K562 (cell line): Measurements from ENCODE around the gene XPA. TPM values are rescaled to one million over a fixed set of nuclear protein-coding genes. Genes with fewer than 3 reads are reported as not detected.

Experiments used
- CBX5 ChIP-seq: IDR thresholded peaks from 2 replicates; pipeline ENCODE4 v1.6.1; 2014; ENCODE audit warnings: low read depth, borderline replicate concordance
- CREBBP ChIP-seq: IDR thresholded peaks from one replicate; pipeline ENCODE4 v1.6.1; 2012; ENCODE audit warnings: low read depth, mild to moderate bottlenecking, control low read depth, inconsistent platforms, low read length
- CTBP1 ChIP-seq: fragments of 450-650 bp; IDR thresholded peaks from 2 replicates; pipeline ENCODE4 v1.6.1; 2016; ENCODE audit warnings: borderline replicate concordance
- E2F8 ChIP-seq: fragments of 450-650 bp; IDR thresholded peaks from 2 replicates; pipeline ENCODE4 v1.7.1; 2018; ENCODE audit warnings: mild to moderate bottlenecking, low read depth; ENCODE audit not compliant: partially characterized antibody
- ESRRB ChIP-seq: fragments of 250-450 bp; sonication (Bioruptor Pico); IDR thresholded peaks from 2 replicates; pipeline ENCODE4 v1.5.0; 2020; ENCODE audit warnings: mild to moderate bottlenecking, moderate library complexity, borderline replicate concordance
- FOXP1 ChIP-seq: sonication (generic); formaldehyde crosslinking; IDR thresholded peaks from 2 replicates; pipeline ENCODE4 v1.8.0; 2022; ENCODE audit warnings: mild to moderate bottlenecking, missing genetic modification reagents
- GMEB1 ChIP-seq: fragments of 250-450 bp; sonication (Bioruptor Pico); IDR thresholded peaks from 2 replicates; pipeline ENCODE4 v1.4.0; 2020; ENCODE audit warnings: mild to moderate bottlenecking
- HLTF ChIP-seq: fragments of 450-650 bp; IDR thresholded peaks from 2 replicates; pipeline ENCODE4 v1.6.1; 2016
- ILK ChIP-seq: fragments of 450-650 bp; IDR thresholded peaks from 2 replicates; pipeline ENCODE4 v1.6.1; 2016; ENCODE audit warnings: missing genetic modification characterization, low read depth, mild to moderate bottlenecking, missing compliant biosample characterization, moderate library complexity, borderline replicate concordance
- KLF10 ChIP-seq: fragments of 250-450 bp; sonication (Bioruptor Pico); IDR thresholded peaks from 2 replicates; pipeline ENCODE4 v1.6.1; 2021; ENCODE audit warnings: matching md5 sums
- MAFF ChIP-seq: IDR thresholded peaks from 2 replicates; pipeline ENCODE4 v1.6.1; 2012; ENCODE audit warnings: low read length, improper control_type of control experiment
- POLR2H ChIP-seq: IDR thresholded peaks from 2 replicates; pipeline ENCODE4 v1.6.1; 2016; ENCODE audit warnings: missing genetic modification characterization, low read depth, mild to moderate bottlenecking, control low read depth, missing compliant biosample characterization, moderate library complexity
- RUNX1 ChIP-seq: sonication (generic); IDR thresholded peaks from 2 replicates; pipeline ENCODE4 v1.6.1; 2016; ENCODE audit warnings: antibody characterized with exemption, low read depth
- SRSF7 ChIP-seq: fragments of 200-400 bp; formaldehyde crosslinking; optimal IDR thresholded peaks from 2 replicates; pipeline ENCODE3; 2017; ENCODE audit warnings: mild to moderate bottlenecking, low read depth, low read length
- TAL1 ChIP-seq: fragments of 450-650 bp; IDR thresholded peaks from 2 replicates; pipeline ENCODE4 v1.6.1; 2016; ENCODE audit warnings: mild to moderate bottlenecking
- TEAD2 ChIP-seq: fragments of 450-650 bp; IDR thresholded peaks from 2 replicates; pipeline ENCODE4 v1.6.1; 2016; ENCODE audit warnings: missing genetic modification characterization, control low read depth, missing compliant biosample characterization
- TFAM ChIP-seq: fragments of 250-450 bp; sonication (Bioruptor Pico); conservative IDR thresholded peaks from 2 replicates; pipeline ENCODE4 v1.5.0; 2021; ENCODE audit warnings: mild to moderate bottlenecking, moderate library complexity
- ZFP30 ChIP-seq: fragments of 250-450 bp; sonication (Bioruptor Pico); IDR thresholded peaks from 2 replicates; pipeline ENCODE4 v1.8.0; 2022; ENCODE audit warnings: moderate library complexity, mild to moderate bottlenecking, inconsistent platforms, borderline replicate concordance
- ZFX ChIP-seq: sonication (generic); formaldehyde crosslinking; IDR thresholded peaks from 2 replicates; pipeline ENCODE4 v1.8.0; 2022; ENCODE audit warnings: mild to moderate bottlenecking, missing genetic modification reagents, moderate library complexity
- ZNF175 ChIP-seq: fragments of 200-800 bp; sonication (Bioruptor generic); IDR thresholded peaks from 2 replicates; pipeline ENCODE4 v1.6.1; 2016; ENCODE audit warnings: low read depth, mild to moderate bottlenecking, missing genetic modification characterization, missing compliant biosample characterization
- ZNF217 ChIP-seq: sonication (generic); formaldehyde crosslinking; IDR thresholded peaks from 2 replicates; pipeline ENCODE4 v1.8.0; 2022; ENCODE audit warnings: mild to moderate bottlenecking, missing genetic modification reagents
- ZNF224 ChIP-seq: sonication (generic); formaldehyde crosslinking; IDR thresholded peaks from 2 replicates; pipeline ENCODE4 v1.8.0; 2022; ENCODE audit warnings: mild to moderate bottlenecking, missing genetic modification reagents
- ZNF311 ChIP-seq: fragments of 250-450 bp; sonication (Bioruptor Pico); IDR thresholded peaks from 2 replicates; pipeline ENCODE4 v1.4.0; 2020; ENCODE audit warnings: mild to moderate bottlenecking, moderate library complexity
- ZNF584 ChIP-seq: fragments of 200-800 bp; sonication (Bioruptor generic); IDR thresholded peaks from 2 replicates; pipeline ENCODE4 v1.6.1; 2016; ENCODE audit warnings: low read depth, mild to moderate bottlenecking, missing genetic modification characterization, missing compliant biosample characterization
- ZNF696 ChIP-seq: fragments of 250-450 bp; sonication (Bioruptor Pico); conservative IDR thresholded peaks from 2 replicates; pipeline ENCODE4 v1.4.0; 2020; ENCODE audit warnings: mild to moderate bottlenecking, moderate library complexity
- ZNF75A ChIP-seq: fragments of 450-650 bp; formaldehyde crosslinking; IDR thresholded peaks from 2 replicates; pipeline ENCODE4 v1.4.0; 2020; ENCODE audit warnings: mild to moderate bottlenecking
- ZNF785 ChIP-seq: fragments of 250-450 bp; sonication (Bioruptor Pico); IDR thresholded peaks from 2 replicates; pipeline ENCODE4 v1.4.0; 2020; ENCODE audit warnings: mild to moderate bottlenecking
- polyA plus RNA-seq, 8 experiments: library from polyadenylated mRNA; depleted of rRNA in 4 of 8; stranded (reverse) in 5 of 8; unstranded in 3 of 8; fragments of >200 nt; fragmentation: Nextera tagmentation in 2 of 8; fragmentation: Illumina TruSeq in 1 of 8; extraction: Ambion mirVana in 2 of 8; extraction: Trizol in 1 of 8; gene quantifications; 2 replicates each; pipeline versions ENCODE4 v1.2.1 to v1.2.3, GENCODE V29; 2011 to 2014; ENCODE audit warnings: inconsistent platforms in 1 of 8, missing spikeins in 1 of 8
- total RNA-seq, 7 experiments: library from RNA; depleted of rRNA in 6 of 7; stranded (reverse); fragments of >200 nt in 6 of 7; fragmentation: Illumina TruSeq in 2 of 7; extraction: Trizol in 2 of 7; gene quantifications; 2 replicates each; pipeline versions ENCODE4 v1.2.1 to v1.2.3, GENCODE V29; 2011 to 2021; ENCODE audit warnings: low replicate concordance in 1 of 7

The XPA gene
- total and polyA plus RNA-seq, 9 of the 15 experiments (the other 6 are each of a cell fraction or from before 2014, with no cell fraction given), result 5.1 to 18.2 (median 14.1) TPM

GRCh38 chr9:97632985-97633858 is 63.9 kb downstream of the XPA start, which contains the start of the genes NCBP1 and TSTD2 (continued):
- TF ChIP-seq E2F8 (peak; percentile 95), ILK (tag) (no peak), TFAM (no peak), POLR2H (peak; percentile 89), ZNF217 (CRISPR knock-in tag) (peak; percentile 74; the same call in 1 of the 2 replicates), ESRRB (CRISPR knock-in tag) (no peak), TAL1 (no peak; the same call in 1 of the 2 replicates), TEAD2 (tag) (no peak; the same call in 1 of the 2 replicates), CBX5 (no peak), ZNF584 (no peak), SRSF7 (no peak), CTBP1 (peak; percentile 81), FOXP1 (CRISPR knock-in tag) (peak; percentile 97), GMEB1 (CRISPR knock-in tag) (peak; percentile 85), HLTF (0 out of 2 replicates have a peak, but pooled peaks have one; percentile 30), ZNF785 (CRISPR knock-in tag) (no peak), ZNF175 (CRISPR knock-in tag) (no peak), ZNF696 (CRISPR knock-in tag) (no peak), MAFF (no peak), ZNF224 (0 out of 2 replicates have a peak, but pooled peaks have one; percentile 69), ZNF75A (CRISPR knock-in tag) (no peak), ZFX (CRISPR knock-in tag) (peak; percentile 93), RUNX1 (no peak), ZFP30 (CRISPR knock-in tag) (no peak), ZNF311 (CRISPR knock-in tag) (no peak), CREBBP (no peak), KLF10 (no peak)
